ENCODE measurements around the gene ENOX1.
A peak's percentile ranks its signal among the peaks of the same experiment; 100 is the strongest.

Gene ENOX1

GRCh38 chr13:43744261-43745031 is 42.3 kb downstream of the ENOX1 start:
- DNase-seq (ENCODE audit: low spot score): no peak

GRCh38 chr13:43742911-43743310 is 43.9 kb downstream of the ENOX1 start:
- DNase-seq (ENCODE audit: low spot score): no peak

GRCh38 chr13:43737392-43737923 is 49.3 kb downstream of the ENOX1 start:
- no peak for DNase-seq (ENCODE audit: low spot score)

- DNase-seq (ENCODE audit: low spot score): no peak
Measured at GRCh38 chr13:43732726-43733125, 54.0 kb downstream of the ENOX1 start.

GRCh38 chr13:43731296-43731695 is 55.5 kb downstream of the ENOX1 start:
- no peak for DNase-seq (ENCODE audit: low spot score)

GRCh38 chr13:43730642-43731041 is 56.1 kb downstream of the ENOX1 start:
- DNase-seq (ENCODE audit: low spot score): no peak

GRCh38 chr13:43728421-43728820 is 58.4 kb downstream of the ENOX1 start:
- no peak for DNase-seq (ENCODE audit: low spot score)

GRCh38 chr13:43727856-43728255 is 58.9 kb downstream of the ENOX1 start:
- no peak for DNase-seq (ENCODE audit: low spot score)

- DNase-seq (ENCODE audit: low spot score): no peak
Measured at GRCh38 chr13:43725460-43725859, 61.3 kb downstream of the ENOX1 start.

GRCh38 chr13:43720780-43721397 is 65.9 kb downstream of the ENOX1 start:
- peak; percentile 33 for DNase-seq (ENCODE audit: low spot score)

GRCh38 chr13:43698758-43699157 is 88.0 kb downstream of the ENOX1 start:
- no peak for DNase-seq (ENCODE audit: low spot score)

GRCh38 chr13:43698009-43698408 is 88.8 kb downstream of the ENOX1 start:
- DNase-seq (ENCODE audit: low spot score): no peak

- no peak for DNase-seq (ENCODE audit: low spot score)
Measured at GRCh38 chr13:43697323-43697722, 89.4 kb downstream of the ENOX1 start.

GRCh38 chr13:43694146-43694664 is 92.6 kb downstream of the ENOX1 start:
- no peak for DNase-seq (ENCODE audit: low spot score)

GRCh38 chr13:43693639-43694038 is 93.1 kb downstream of the ENOX1 start:
- DNase-seq (ENCODE audit: low spot score): no peak

- no peak for DNase-seq (ENCODE audit: low spot score)
Measured at GRCh38 chr13:43688227-43688907, 98.4 kb downstream of the ENOX1 start.

- no peak for DNase-seq (ENCODE audit: low spot score)
Measured at GRCh38 chr13:43687038-43687437, 99.7 kb downstream of the ENOX1 start.

GRCh38 chr13:43686557-43686956 is 100.2 kb downstream of the ENOX1 start:
- peak; percentile 96 for DNase-seq (ENCODE audit: low spot score)

GRCh38 chr13:43684963-43685725 is 101.6 kb downstream of the ENOX1 start:
- DNase-seq (ENCODE audit: low spot score): peak; percentile 64

- DNase-seq (ENCODE audit: low spot score): no peak
Measured at GRCh38 chr13:43682701-43683100, 104.1 kb downstream of the ENOX1 start.

GRCh38 chr13:43676320-43676719 is 110.5 kb downstream of the ENOX1 start:
- DNase-seq (ENCODE audit: low spot score): no peak

- no peak for DNase-seq (ENCODE audit: low spot score)
Measured at GRCh38 chr13:43675577-43675976, 111.2 kb downstream of the ENOX1 start.

Data from kidney tubule cell (primary cell).